Measurements from ENCODE around the gene BUB1B.
"Not testable (repeated sequence)": the region's sequence is repeated elsewhere in the genome, so short reads cannot be mapped to it uniquely, and the experiment has no call there.

Gene BUB1B

GRCh38 chr15:40136470-40137302 is 24.2 kb upstream of the BUB1B start:
- DNase-seq: no peak

- DNase-seq: no peak
These were observed 23.3 kb upstream of the BUB1B start for GRCh38 chr15:40137303-40138200.

- DNase-seq: not testable (repeated sequence)
These were observed 22.7 kb upstream of the BUB1B start for GRCh38 chr15:40138201-40138570.

GRCh38 chr15:40142428-40142827 is 18.4 kb upstream of the BUB1B start:
- DNase-seq: no peak

- no peak for DNase-seq
These were observed 14.8 kb upstream of the BUB1B start for GRCh38 chr15:40146037-40146436.

GRCh38 chr15:40149339-40149738 is 11.5 kb upstream of the BUB1B start:
- DNase-seq: no peak

- no peak for DNase-seq
These were observed 10.5 kb upstream of the BUB1B start for GRCh38 chr15:40150163-40150925.

- no peak for DNase-seq
These were observed 9.4 kb upstream of the BUB1B start for GRCh38 chr15:40151499-40151898.

- no peak for DNase-seq
These were observed 8.9 kb upstream of the BUB1B start for GRCh38 chr15:40151991-40152390.

GRCh38 chr15:40154821-40155220 is 6.0 kb upstream of the BUB1B start:
- not testable (repeated sequence) for DNase-seq

GRCh38 chr15:40155270-40155910 is 5.5 kb upstream of the BUB1B start:
- DNase-seq: no peak

GRCh38 chr15:40157778-40158447 is 3.0 kb upstream of the BUB1B start:
- no peak for DNase-seq

- no peak for DNase-seq
These were observed 848 bp upstream of the BUB1B start for GRCh38 chr15:40160021-40160420.

- DNase-seq: no peak
These were observed 973 bp downstream of the BUB1B start for GRCh38 chr15:40161693-40162391.

- DNase-seq: no peak
These were observed 1.7 kb downstream of the BUB1B start for GRCh38 chr15:40162552-40162951.

GRCh38 chr15:40163657-40164416 is 3.0 kb downstream of the BUB1B start:
- DNase-seq: no peak

- DNase-seq: not testable (repeated sequence)
These were observed 6.5 kb downstream of the BUB1B start for GRCh38 chr15:40167374-40167773.

GRCh38 chr15:40175160-40175559 is 14.3 kb downstream of the BUB1B start:
- no peak for DNase-seq

- DNase-seq: no peak
These were observed 21.6 kb downstream of the BUB1B start for GRCh38 chr15:40182358-40183029.
